IMR-90 (cell line): ENCODE results near the gene LTB4R. TPM values are rescaled to one million over a fixed set of nuclear protein-coding genes. Genes with fewer than 3 reads are reported as not detected.

Source experiments
- ATAC-seq: fragments of 200-7000 bp; cut with Tn5 transposase; 2 replicates; pipeline ENCODE4 v1.9.1; 2020; ENCODE audit warnings: low read depth, mild to moderate bottlenecking, moderate library complexity
- BruUV-seq: library from RNA; stranded (reverse); fragments of 400-500 nt; replicated peaks from 2 replicates; lab custom pipeline; 2021; lab: Mats Ljungman, UMichigan
- CTCF ChIA-PET: fragments of 300-600 bp; formaldehyde crosslinking; extraction: SDS; loops from one replicate; lab custom pipeline; 2021; ENCODE audit warnings: antibody characterized with exemption; lab: Yijun Ruan, JAX
- POLR2A ChIA-PET: fragments of 300-600 bp; sonication (Branson Sonifier 250); formaldehyde crosslinking; loops from one replicate; lab custom pipeline; 2022; ENCODE audit warnings: antibody characterized with exemption; ENCODE audit not compliant: unreplicated experiment; lab: Charles Lee
- DNase-seq: peaks from one replicate; pipeline ENCODE4 v3.0.0; 2013
- H2AFZ ChIP-seq: replicated peaks from 2 replicates; pipeline ENCODE3; 2013; ENCODE audit warnings: low read length, mild to moderate bottlenecking; ENCODE audit not compliant: poor library complexity
- H2AK5ac ChIP-seq: 2 replicates; pipeline ENCODE4 v1.6.1; 2013; ENCODE audit warnings: low read depth, low read length, inconsistent platforms
- H2AK9ac ChIP-seq: replicated peaks from 2 replicates; pipeline ENCODE3; 2013; ENCODE audit warnings: mild to moderate bottlenecking, low read depth, low read length, moderate library complexity; ENCODE audit not compliant: poor library complexity
- H2BK120ac ChIP-seq: 2 replicates; pipeline ENCODE4 v1.6.1; 2013; ENCODE audit warnings: low read depth, low read length, inconsistent platforms
- H2BK15ac ChIP-seq: 3 replicates; pipeline ENCODE4 v1.6.1; 2013; ENCODE audit warnings: low read depth, low read length, inconsistent platforms
- H2BK20ac ChIP-seq: 2 replicates; pipeline ENCODE4 v1.6.1; 2013; ENCODE audit warnings: low read depth, mild to moderate bottlenecking, inconsistent platforms, low read length, moderate library complexity
- H2BK5ac ChIP-seq: 2 replicates; pipeline ENCODE4 v1.6.1; 2013; ENCODE audit warnings: mild to moderate bottlenecking, low read depth, low read length, inconsistent platforms; ENCODE audit not compliant: poor library complexity, severe bottlenecking
- H3K14ac ChIP-seq: replicated peaks from 2 replicates; pipeline ENCODE4 v1.6.1; 2013; ENCODE audit warnings: low read depth, low read length, inconsistent platforms
- H3K18ac ChIP-seq: 2 replicates; pipeline ENCODE4 v1.6.1; 2013; ENCODE audit warnings: low read depth, low read length, control low read depth
- H3K23ac ChIP-seq: 2 replicates; pipeline ENCODE4 v1.6.1; 2013; ENCODE audit warnings: low read depth, low read length, inconsistent platforms
- H3K27ac ChIP-seq: 2 replicates; pipeline ENCODE4 v1.5.1; 2013; ENCODE audit warnings: mild to moderate bottlenecking, control low read depth, low read length; ENCODE audit not compliant: insufficient read depth
- H3K27me3 ChIP-seq: 2 replicates; pipeline ENCODE4 v1.6.1; 2013; ENCODE audit warnings: low read length; ENCODE audit not compliant: control insufficient read depth, insufficient read depth
- H3K36me3 ChIP-seq: 2 replicates; pipeline ENCODE4 v1.6.1; 2013; ENCODE audit warnings: low read length, mixed read lengths; ENCODE audit not compliant: control insufficient read depth, insufficient read depth
- H3K4ac ChIP-seq: 2 replicates; pipeline ENCODE4 v1.6.1; 2013; ENCODE audit warnings: low read depth, low read length, inconsistent platforms
- H3K4me1 ChIP-seq: 2 replicates; pipeline ENCODE4 v1.6.1; 2013; ENCODE audit warnings: low read length, mixed read lengths; ENCODE audit not compliant: control insufficient read depth, insufficient read depth
- H3K4me2 ChIP-seq: 2 replicates; pipeline ENCODE4 v1.6.1; 2013; ENCODE audit warnings: low read depth, mild to moderate bottlenecking, control low read depth, low read length, moderate library complexity
- H3K4me3 ChIP-seq: 2 replicates; pipeline ENCODE4 v1.5.1; 2013; ENCODE audit warnings: low read depth, mild to moderate bottlenecking, control low read depth, low read length, moderate library complexity; ENCODE audit not compliant: insufficient read depth
- H3K56ac ChIP-seq: 2 replicates; pipeline ENCODE4 v1.6.1; 2013; ENCODE audit warnings: low read length, inconsistent platforms; ENCODE audit not compliant: insufficient read depth; ENCODE audit errors: extremely low read depth
- H3K79me1 ChIP-seq, 2 experiments: 2 replicates each; pipeline ENCODE4 v1.6.1; 2013; ENCODE audit warnings: low read length in 2 of 2, inconsistent platforms in 1 of 2, low read depth in 1 of 2
- H3K9ac ChIP-seq: 2 replicates; pipeline ENCODE4 v1.6.1; 2013; ENCODE audit warnings: low read depth, low read length, control low read depth
- H3K9me1 ChIP-seq: 2 replicates; pipeline ENCODE4 v1.6.1; 2013; ENCODE audit warnings: low read length, inconsistent platforms; ENCODE audit not compliant: insufficient read depth
- H3K9me3 ChIP-seq: 2 replicates; pipeline ENCODE4 v1.6.1; 2013; ENCODE audit warnings: low read length; ENCODE audit not compliant: control insufficient read depth, insufficient read depth
- H4K20me1 ChIP-seq: 2 replicates; pipeline ENCODE4 v1.6.1; 2013; ENCODE audit warnings: low read length, inconsistent platforms; ENCODE audit not compliant: insufficient read depth
- H4K5ac ChIP-seq: 2 replicates; pipeline ENCODE4 v1.6.1; 2013; ENCODE audit warnings: mild to moderate bottlenecking, low read depth, low read length, control low read depth
- H4K8ac ChIP-seq, 2 experiments: 2 replicates each; pipeline ENCODE4 v1.6.1; 2013; ENCODE audit warnings: low read depth in 2 of 2, low read length in 2 of 2, control low read depth in 1 of 2, inconsistent platforms in 1 of 2
- H4K91ac ChIP-seq: 2 replicates; pipeline ENCODE4 v1.6.1; 2013; ENCODE audit warnings: low read depth, low read length, inconsistent platforms; ENCODE audit not compliant: insufficient read depth
- CEBPB ChIP-seq: IDR thresholded peaks from 2 replicates; pipeline ENCODE4 v1.6.1; 2012; ENCODE audit warnings: low read depth, low read length, improper control_type of control experiment
- WGBS, 2 experiments: methylation state at CpG; one replicate each; pipeline versions ENCODE4 v1.1.5 to v1.1.7; 2013; ENCODE audit warnings: missing lambda C conversion rate in 2 of 2; ENCODE audit not compliant: insufficient read length in 1 of 2; ENCODE audit errors: extremely low coverage in 2 of 2; 5-methylcytosine and 5-hydroxymethylcytosine counted together
- dilution Hi-C: fragments of 300-500 bp; cut with HindIII; formaldehyde crosslinking; loops from one replicate; pipeline ENCODE4 v1.14.3; 2018; ENCODE audit warnings: low sequenced_read_pairs; ENCODE audit not compliant: unreplicated experiment
- in situ Hi-C: fragments of 300-500 bp; cut with MboI; formaldehyde crosslinking; loops from 3 replicates; pipeline ENCODE4 v1.14.3; 2019; ENCODE audit warnings: low sequenced_read_pairs, inconsistent platforms, mixed read lengths
- intact Hi-C: fragments of 100-400 bp; cut with micrococcal nuclease; formaldehyde crosslinking; loops from 2 replicates; pipeline ENCODE4 v1.10.0; 2022
- polyA plus RNA-seq, 3 experiments: library from polyadenylated mRNA; depleted of rRNA; stranded (reverse); fragments of >200 nt; gene quantifications; 2 replicates each; pipeline ENCODE4 v1.2.3, GENCODE V29; 2012; ENCODE audit warnings: low replicate concordance in 1 of 3
- total RNA-seq: library from RNA; depleted of rRNA; stranded (reverse); fragments of >200 nt; gene quantifications from 2 replicates; pipeline ENCODE4 v1.2.3, GENCODE V29; 2012

Gene LTB4R
- total and polyA plus RNA-seq, 2 of the 4 experiments (the other 2 are of a cell fraction) = 0.18 to 2.3 TPM

DNA sequence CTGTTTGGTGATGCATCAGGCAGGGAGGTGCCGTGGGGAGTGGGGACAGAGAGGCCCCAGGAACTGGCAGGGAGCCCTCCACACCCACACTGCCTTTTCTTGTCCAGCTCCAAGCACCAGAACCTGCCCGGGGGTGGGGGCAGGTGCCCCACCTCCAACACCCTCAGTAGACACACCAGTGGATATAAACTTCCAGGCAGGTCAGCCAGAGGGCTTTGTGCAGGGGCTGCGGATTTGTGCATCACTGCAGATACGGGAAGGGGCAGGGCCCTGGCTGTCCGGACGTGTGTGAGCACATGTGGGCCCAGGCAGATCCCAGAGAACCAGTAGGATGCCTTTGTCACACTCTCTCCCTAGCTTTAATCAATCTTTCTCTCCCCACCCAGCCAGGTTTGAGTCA is 47.0 kb upstream of the LTB4R start:
- intact Hi-C loops = no loop called here
- no peak overlapping the region for H3K4me3 ChIP-seq
- DNase-seq = no peak

More for the DNA sequence above, 47.0 kb upstream of the LTB4R start:
- H3K79me1 ChIP-seq = no peaks in the 10 kb centered on the region
- H2AK9ac ChIP-seq = no peak overlapping the region
- ATAC-seq = no peak
- no peak overlapping the region for H2AK5ac ChIP-seq
- no peak overlapping the region for H2BK20ac ChIP-seq
- no peaks in the 10 kb centered on the region for H3K9me3 ChIP-seq
- no peak overlapping the region for H2AFZ ChIP-seq
- no peak overlapping the region for H2BK5ac ChIP-seq
- H3K27me3 ChIP-seq = no peaks in the 10 kb centered on the region
- H3K23ac ChIP-seq = no peak overlapping the region
- no peak overlapping the region for H3K18ac ChIP-seq
- in situ Hi-C loops = no loop called here
- no peak overlapping the region for H3K4me2 ChIP-seq
- dilution Hi-C loops = no loop called here
- no peak for TF ChIP-seq CEBPB
- peaks cover 3% of the 10 kb centered on the region; the same call in 1 of the 2 replicates for H3K4me1 ChIP-seq
- peaks cover 6% of the 10 kb centered on the region; the same call in 1 of the 2 replicates for H3K9me1 ChIP-seq
- POLR2A ChIA-PET = no interaction called here
- BruUV-seq = no TSS peak
- peaks cover 28% of the 10 kb centered on the region for H3K36me3 ChIP-seq
- H4K8ac ChIP-seq = no peak overlapping the region
- no peak overlapping the region for H3K4ac ChIP-seq
- H3K56ac ChIP-seq = no peak overlapping the region
- no peak overlapping the region for H2BK15ac ChIP-seq
- CTCF ChIA-PET = no interaction called here
- H2BK120ac ChIP-seq = no peak overlapping the region
- no peak overlapping the region for H4K91ac ChIP-seq
- no peak overlapping the region for H4K5ac ChIP-seq
- no peak overlapping the region for H3K9ac ChIP-seq
- H3K27ac ChIP-seq = no peak overlapping the region
- no peak overlapping the region for H3K14ac ChIP-seq
- no peaks in the 10 kb centered on the region for H4K20me1 ChIP-seq
- WGBS, 2 experiments = 79% methylated on average over 4 of the region's 6 CpGs; no CpG with 5 or more reads in 1 of the 2 experiments
